Stomach (tissue), 4 donors: ENCODE data around the gene NOP9.

Experiments
- CTCF ChIP-seq, 7 experiments: fragments of 450-650 bp in 4 of 7; fragments of 200-600 bp in 3 of 7; sonication (generic) in 3 of 7; IDR thresholded peaks; one replicate each; pipeline ENCODE4 v1.5.1; 2016 to 2019; ENCODE audit warnings: antibody characterized with exemption in 7 of 7, control low read depth in 2 of 7, mild to moderate bottlenecking in 1 of 7
- POLR2AphosphoS5 ChIP-seq, 3 donors: sonication (generic); formaldehyde crosslinking; IDR thresholded peaks; one replicate each; pipeline ENCODE4 v1.6.1; 2016; ENCODE audit warnings: antibody characterized with exemption in 3 of 3

GRCh38 chr14:24264298-24264697 lies 35.4 kb upstream of the NOP9 start:
- TF ChIP-seq POLR2AphosphoS5 (IDR thresholded peaks at IDR 0.05): no peak
- TF ChIP-seq CTCF (IDR thresholded peaks at IDR 0.05): no peak
